HG02970 (cell line): ENCODE data around the gene DAAM1.

ENCODE experiments used
- ATAC-seq: cut with Tn5 transposase; IDR thresholded peaks from one replicate; pipeline ENCODE4 v1.9.1; 2021; ENCODE audit warnings: mild to moderate bottlenecking, moderate library complexity, moderate number of reproducible peaks; ENCODE audit not compliant: unreplicated experiment, low FRiP score

The DAAM1 gene

DNA sequence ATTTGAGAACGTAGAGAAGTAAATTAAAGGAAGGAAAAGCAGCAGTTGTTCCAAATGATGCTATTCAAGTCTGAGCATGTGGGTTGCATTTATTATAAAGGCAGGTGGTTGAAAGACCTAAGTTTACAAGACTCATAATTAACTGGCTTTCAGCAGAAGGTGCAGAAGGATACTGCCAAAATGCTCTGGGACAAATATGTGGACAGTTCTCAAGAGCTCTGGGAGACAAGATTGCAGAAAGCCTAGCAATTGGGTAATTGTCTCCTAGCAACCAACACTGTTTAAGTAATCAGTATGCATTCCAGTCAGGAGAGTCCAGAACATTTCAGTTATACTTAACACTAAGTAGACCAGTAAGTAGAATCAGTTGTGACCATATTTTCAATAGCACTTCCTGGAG, 145.2 kb downstream of the DAAM1 start:
- no peak for ATAC-seq

DNA sequence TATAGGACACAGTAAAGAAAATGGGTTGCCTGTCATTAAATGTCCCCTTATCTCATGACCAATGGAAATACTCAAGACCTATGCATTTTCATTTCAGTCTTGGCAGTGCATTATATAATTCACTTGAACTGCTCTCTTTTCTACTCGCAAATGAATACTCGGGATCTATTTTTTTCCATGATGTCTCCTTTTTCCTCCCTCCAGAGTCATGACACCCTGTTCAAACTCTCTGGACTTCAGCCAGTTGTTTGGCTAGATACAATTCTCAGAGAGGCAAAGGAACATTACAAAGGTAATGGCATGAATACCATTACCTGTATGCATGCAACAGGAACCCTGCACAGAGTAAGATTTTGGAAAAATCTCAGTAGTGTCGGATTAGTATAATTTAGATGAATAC, 145.8 kb downstream of the DAAM1 start:
- no peak for ATAC-seq

GRCh38 chr14:59336098-59336497, 147.6 kb downstream of the DAAM1 start:
- ATAC-seq = no peak

- no peak for ATAC-seq
Measured at GRCh38 chr14:59336706-59337105, 148.2 kb downstream of the DAAM1 start.

GRCh38 chr14:59337141-59337611, 148.7 kb downstream of the DAAM1 start:
- no peak for ATAC-seq

- no peak for ATAC-seq
Measured at GRCh38 chr14:59338761-59339160, 150.3 kb downstream of the DAAM1 start.

DNA sequence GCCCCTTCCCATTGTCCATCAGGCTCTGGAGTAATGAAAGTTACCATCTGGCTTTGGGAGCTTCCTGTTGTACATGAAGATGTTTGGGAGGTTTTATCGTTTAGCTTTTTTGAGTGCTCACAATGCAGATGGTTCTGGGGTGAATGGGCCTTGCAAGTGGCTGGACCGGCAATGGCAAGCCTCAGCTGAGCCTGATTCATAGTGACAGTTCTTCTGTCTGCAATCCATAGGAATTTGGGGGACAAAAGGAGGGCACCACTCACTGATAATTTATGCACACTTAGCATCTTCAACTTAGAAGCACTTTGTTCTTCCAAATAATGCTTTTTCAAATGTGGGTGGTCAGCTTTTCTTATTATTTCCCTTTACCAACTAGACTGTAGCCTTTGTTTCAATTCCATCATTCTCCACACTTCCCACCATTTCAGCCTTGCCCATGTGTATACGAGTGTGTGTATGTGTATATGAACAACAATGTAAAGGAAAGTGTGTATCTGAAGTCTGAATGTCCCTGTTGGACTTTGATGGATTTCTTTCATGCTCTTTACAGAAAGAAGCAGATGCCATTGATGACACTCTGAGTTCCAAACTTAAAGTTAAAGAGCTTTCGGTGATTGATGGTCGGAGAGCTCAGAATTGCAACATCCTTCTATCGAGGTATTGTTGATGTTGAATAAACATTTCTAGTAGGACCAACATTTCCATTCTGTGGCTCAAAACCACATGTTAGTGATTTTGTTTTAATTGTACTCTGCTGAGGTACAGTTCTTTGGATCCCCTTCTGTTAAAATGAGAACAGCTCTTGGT, 151.3 kb downstream of the DAAM1 start:
- no peak for ATAC-seq

DNA sequence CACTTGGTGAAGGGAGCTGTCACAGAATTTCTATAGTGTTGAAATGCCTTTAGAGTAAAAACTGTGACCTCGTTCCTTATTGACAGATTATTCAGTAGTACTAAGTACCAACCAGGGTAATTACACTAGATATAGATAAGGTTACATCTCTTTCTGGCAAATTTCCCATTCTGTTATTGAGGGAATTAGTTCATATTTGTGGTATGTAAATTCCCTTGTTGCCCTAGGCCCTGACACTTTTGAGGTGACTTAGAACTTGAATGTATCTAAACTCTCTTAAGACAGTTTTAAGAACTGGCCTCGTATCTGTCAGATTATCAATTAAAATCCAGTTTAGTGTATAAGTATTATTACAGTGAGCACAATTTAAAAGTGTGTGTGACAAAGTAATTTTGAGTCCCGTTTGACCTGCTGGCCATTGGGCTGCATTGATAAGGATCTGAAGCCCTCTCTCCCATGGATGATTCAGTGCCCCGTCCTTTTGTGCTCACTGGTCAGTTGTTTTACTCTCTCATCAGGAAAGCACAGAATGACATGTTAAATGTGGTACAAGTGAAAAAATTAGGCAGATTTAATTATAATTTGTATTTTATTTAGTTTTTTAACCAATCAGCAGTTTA, 153.5 kb downstream of the DAAM1 start:
- ATAC-seq = no peak

- no peak for ATAC-seq
Measured at GRCh38 chr14:59342516-59343484, 154.3 kb downstream of the DAAM1 start.

- ATAC-seq = no peak
Measured at GRCh38 chr14:59343585-59343984, 155.1 kb downstream of the DAAM1 start.

GRCh38 chr14:59344016-59344415, 155.5 kb downstream of the DAAM1 start:
- no peak for ATAC-seq

DNA sequence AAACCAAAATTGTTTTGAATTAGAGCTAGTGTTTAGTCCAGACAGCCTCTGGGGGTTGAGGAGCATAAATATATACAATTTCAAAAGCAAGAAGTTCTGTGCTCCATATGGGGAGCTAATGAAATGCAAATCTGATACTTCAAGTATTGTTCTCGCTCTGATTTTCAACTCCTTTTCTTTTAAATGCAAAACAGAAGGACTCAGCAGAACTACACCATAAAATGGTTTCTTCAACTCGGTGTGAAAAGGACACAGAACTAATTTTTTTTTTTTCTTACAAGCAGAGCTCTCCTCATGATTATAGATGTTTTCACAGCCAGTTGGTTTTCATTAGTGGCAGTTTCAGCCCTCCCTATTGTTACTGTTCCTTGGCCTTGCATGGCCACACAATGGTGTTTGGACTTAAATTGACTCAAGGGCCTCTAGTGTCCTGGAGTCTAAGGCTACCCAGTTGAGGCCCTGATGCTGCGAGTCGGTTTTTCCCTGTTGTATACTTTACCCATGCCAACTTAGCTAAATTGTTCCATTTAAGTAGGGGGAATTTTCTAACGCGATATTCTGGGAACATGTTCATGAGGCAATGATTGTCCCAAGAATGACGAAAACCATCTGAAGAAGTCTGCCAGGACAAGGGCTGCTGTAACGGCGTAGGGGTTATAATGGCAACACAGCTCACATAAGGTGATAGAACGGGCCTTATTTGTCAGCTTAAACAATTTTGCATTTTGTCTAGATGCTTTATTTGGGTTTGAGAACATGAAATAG, 156.4 kb downstream of the DAAM1 start:
- no peak for ATAC-seq

DNA sequence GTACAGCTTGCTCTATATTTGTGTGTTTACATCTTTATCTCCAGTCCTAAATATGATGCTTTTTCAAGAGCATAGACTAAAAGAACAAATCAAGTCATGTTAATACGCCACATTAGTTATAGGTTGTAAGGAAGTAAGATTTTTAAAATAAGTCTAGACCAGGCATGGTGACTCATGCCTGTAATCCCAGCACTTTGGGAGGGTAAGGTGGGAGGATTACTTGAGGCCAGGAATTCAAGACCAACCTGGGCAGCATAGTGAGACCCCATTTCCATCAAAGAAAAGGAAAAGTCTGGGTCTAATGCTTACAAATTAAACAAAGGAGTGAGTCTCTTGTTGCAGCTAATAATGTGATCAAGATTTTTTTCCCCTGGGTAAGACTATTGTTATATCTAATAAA, 157.9 kb downstream of the DAAM1 start:
- ATAC-seq = no peak

DNA sequence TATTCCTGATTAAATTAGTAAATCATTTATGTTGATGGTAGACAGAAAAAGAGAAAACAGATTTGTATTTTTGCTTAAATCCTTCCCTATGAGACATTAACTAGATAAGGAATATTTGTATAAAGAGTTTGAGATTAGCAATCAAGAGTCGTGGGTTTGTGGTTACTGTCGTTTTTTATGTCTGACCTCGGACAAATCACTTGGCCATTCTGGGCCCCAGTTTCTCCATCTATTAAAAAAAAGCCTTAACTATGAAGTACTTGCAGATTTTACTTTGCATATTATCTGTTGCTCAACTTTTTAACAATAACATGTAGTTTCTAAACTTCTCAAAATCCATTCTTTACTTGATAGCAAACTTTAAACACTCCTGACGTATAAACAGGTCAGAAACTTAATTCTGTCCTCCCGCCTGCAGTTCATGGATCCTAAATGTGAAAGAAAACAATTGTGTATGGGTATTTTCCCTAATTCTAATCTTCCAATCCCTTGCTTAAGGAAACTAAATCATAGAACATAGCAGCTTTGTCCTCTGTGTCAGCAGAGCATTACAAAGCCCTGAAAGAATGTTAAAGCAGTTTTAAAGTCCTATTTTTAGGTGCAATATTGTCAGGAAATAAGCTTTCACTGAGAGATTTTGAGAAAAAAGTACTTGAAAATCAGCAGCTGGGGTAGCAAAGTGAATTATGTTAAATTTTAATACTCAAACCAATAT, 158.5 kb downstream of the DAAM1 start:
- no peak for ATAC-seq

DNA sequence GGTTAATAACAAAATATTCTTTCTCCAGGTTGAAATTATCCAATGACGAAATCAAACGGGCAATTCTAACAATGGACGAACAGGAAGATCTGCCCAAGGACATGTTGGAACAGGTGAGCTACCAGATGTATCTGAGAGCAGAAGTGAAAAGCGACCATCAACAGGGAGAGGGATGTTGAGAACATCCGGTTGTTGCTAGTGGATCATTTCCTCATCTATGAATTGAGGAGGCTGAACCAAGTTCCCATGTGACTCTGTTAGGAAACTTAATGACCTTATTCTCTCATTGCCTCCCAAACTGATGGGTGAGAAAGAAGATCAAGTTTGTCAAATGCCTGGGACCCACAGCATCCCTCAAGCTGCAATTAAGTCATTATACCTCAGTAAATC, 159.0 kb downstream of the DAAM1 start:
- ATAC-seq = no peak

DNA sequence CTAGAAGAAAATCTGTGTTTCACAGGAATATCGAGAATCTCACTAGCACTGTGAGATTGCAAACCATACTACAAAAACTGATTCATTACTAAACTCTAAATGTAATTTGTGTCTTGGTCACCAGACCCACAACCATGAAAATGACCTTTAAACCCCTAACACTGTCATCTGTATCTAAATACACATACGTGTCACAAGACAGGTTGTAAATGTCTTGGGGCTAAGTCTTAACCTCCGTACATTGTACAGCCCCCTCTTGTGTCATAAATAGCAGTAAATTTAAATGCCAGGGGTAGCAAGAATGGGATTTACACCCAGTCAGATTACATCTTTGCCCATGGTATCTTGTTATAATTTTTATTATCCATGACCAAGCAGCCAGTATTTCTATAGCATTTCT, 159.4 kb downstream of the DAAM1 start:
- ATAC-seq = no peak

DNA sequence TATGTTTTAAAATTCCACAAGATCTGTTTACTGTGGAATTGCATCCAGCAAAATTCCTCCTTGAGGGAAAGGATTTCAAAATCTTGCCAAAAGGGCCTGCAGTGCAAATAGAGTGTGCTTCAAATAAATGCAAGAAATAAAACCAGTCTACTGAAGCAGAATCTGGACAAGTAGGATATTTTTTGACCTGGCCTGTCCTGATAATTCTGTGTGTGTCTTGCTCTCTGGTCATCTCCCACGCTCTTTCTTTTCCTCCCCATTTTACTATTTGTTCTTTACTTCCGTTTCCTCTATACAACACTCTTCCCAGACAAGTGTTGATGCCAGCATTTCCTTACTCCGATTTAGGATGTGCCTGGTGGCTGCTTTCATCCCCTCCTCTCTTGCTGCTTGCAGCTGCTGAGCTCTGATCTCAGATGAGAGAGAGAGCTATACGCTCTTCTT, 160.8 kb downstream of the DAAM1 start:
- ATAC-seq = no peak

DNA sequence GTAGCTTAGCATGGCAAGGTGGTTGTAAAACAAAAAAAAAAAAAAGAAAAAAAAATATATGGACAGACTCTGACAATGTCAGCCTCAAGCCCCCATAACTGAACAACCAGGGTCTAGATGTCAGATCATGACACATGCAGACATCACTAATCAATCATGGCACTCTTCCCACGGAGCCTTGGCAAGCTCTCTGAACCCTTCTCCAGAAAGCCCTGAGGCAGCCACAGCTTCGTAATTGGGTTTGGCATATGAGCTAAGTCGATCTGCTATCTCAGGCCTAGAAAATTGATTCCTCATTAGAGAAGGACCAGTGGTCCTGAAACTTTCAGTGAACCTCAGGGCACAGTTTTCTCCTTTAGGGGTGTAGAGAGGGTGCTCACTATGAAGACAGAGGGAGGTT, 164.5 kb downstream of the DAAM1 start:
- no peak for ATAC-seq

- no peak for ATAC-seq
Measured at GRCh38 chr14:59354666-59355065, 166.2 kb downstream of the DAAM1 start.

GRCh38 chr14:59355091-59355490, 166.6 kb downstream of the DAAM1 start:
- ATAC-seq = no peak
